OCI-LY1 (cell line): Measurements from ENCODE around the gene PCSK6.

ENCODE experiments used
- H2AFZ ChIP-seq: fragments of 200-600 bp; sonication (generic), shearing (Covaris generic); 2 replicates; pipeline ENCODE4 v1.6.0; 2014; ENCODE audit warnings: antibody characterized with exemption, mild to moderate bottlenecking, low read length
- H3F3A ChIP-seq: fragments of 200-600 bp; sonication (generic), shearing (Covaris generic); 2 replicates; pipeline ENCODE4 v1.6.0; 2014; ENCODE audit warnings: mild to moderate bottlenecking, antibody characterized with exemption, low read length, moderate library complexity; ENCODE audit not compliant: insufficient read depth
- H3K27ac ChIP-seq: fragments of 200-600 bp; sonication (generic); 2 replicates; pipeline ENCODE4 v1.5.1; 2014; ENCODE audit warnings: low read length, mixed run types, mild to moderate bottlenecking, low read depth; ENCODE audit not compliant: poor library complexity, severe bottlenecking
- H3K27me3 ChIP-seq: fragments of 200-600 bp; sonication (generic); 2 replicates; pipeline ENCODE4 v1.6.0; 2014; ENCODE audit warnings: antibody characterized with exemption, mild to moderate bottlenecking, low read length, moderate library complexity; ENCODE audit not compliant: insufficient read depth
- H3K36me3 ChIP-seq: fragments of 200-600 bp; sonication (generic); 2 replicates; pipeline ENCODE4 v1.6.1; 2014; ENCODE audit warnings: mild to moderate bottlenecking, antibody characterized with exemption, low read length, moderate library complexity, mixed read lengths; ENCODE audit not compliant: insufficient read depth
- H3K4me1 ChIP-seq: fragments of 200-600 bp; sonication (generic); 2 replicates; pipeline ENCODE4 v1.5.1; 2014; ENCODE audit warnings: mild to moderate bottlenecking, low read length, moderate library complexity; ENCODE audit not compliant: insufficient read depth, severe bottlenecking
- H3K4me2 ChIP-seq: fragments of 200-600 bp; sonication (generic), shearing (Covaris generic); 2 replicates; pipeline ENCODE4 v1.6.1; 2014; ENCODE audit warnings: low read length
- H3K4me3 ChIP-seq: fragments of 200-600 bp; sonication (generic); 2 replicates; pipeline ENCODE4 v1.5.1; 2014; ENCODE audit warnings: low read length, low read depth, mild to moderate bottlenecking, mixed read lengths; ENCODE audit not compliant: poor library complexity, severe bottlenecking
- H3K79me2 ChIP-seq: fragments of 200-600 bp; shearing (Covaris generic); 2 replicates; pipeline ENCODE4 v1.6.1; 2016; ENCODE audit warnings: mixed run types, low read length, mixed read lengths; ENCODE audit not compliant: insufficient read depth
- H3K9ac ChIP-seq: fragments of 200-600 bp; sonication (generic), shearing (Covaris generic); 2 replicates; pipeline ENCODE4 v1.6.1; 2014; ENCODE audit warnings: mild to moderate bottlenecking, low read length, mixed read lengths
- H3K9me2 ChIP-seq: fragments of 200-600 bp; sonication (generic), shearing (Covaris generic); 2 replicates; pipeline ENCODE4 v1.6.1; 2014; ENCODE audit warnings: low read depth, mild to moderate bottlenecking, low read length, mixed read lengths
- H3K9me3 ChIP-seq: fragments of 200-600 bp; shearing (Covaris generic); 2 replicates; pipeline ENCODE4 v1.6.1; 2014; ENCODE audit warnings: low read length, mixed read lengths
- H4K20me1 ChIP-seq: fragments of 200-600 bp; sonication (generic), shearing (Covaris generic); 2 replicates; pipeline ENCODE4 v1.6.0; 2016; ENCODE audit warnings: mild to moderate bottlenecking, low read length; ENCODE audit not compliant: insufficient read depth
- CTCF ChIP-seq: fragments of 200-600 bp; sonication (generic), shearing (Covaris generic); IDR thresholded peaks from 2 replicates; pipeline ENCODE4 v1.5.1; 2017; ENCODE audit warnings: mild to moderate bottlenecking, antibody characterized with exemption, low read length, moderate library complexity, mixed read lengths
- EZH2 ChIP-seq: fragments of 200-600 bp; sonication (generic), shearing (Covaris generic); IDR thresholded peaks from 2 replicates; pipeline ENCODE4 v1.8.0; 2017; ENCODE audit warnings: borderline replicate concordance, mixed run types, mild to moderate bottlenecking, antibody characterized with exemption, low read length, moderate library complexity, mixed read lengths

Gene PCSK6

GRCh38 chr15:101505610-101506337 lies 16.3 kb upstream of the PCSK6 start:
- no peaks in the 10 kb centered on the region for H3K4me1 ChIP-seq
- no peaks in the 10 kb centered on the region for H3K9me2 ChIP-seq
- H2AFZ ChIP-seq: no peak overlapping the region
- no peaks in the 10 kb centered on the region for H3F3A ChIP-seq
- TF ChIP-seq CTCF (no peak), EZH2 (no peak)
- no peak overlapping the region for H3K9ac ChIP-seq
- no peak overlapping the region for H3K4me3 ChIP-seq
- H3K9me3 ChIP-seq: no peaks in the 10 kb centered on the region
- H3K27ac ChIP-seq: no peak overlapping the region
- H3K27me3 ChIP-seq: no peaks in the 10 kb centered on the region
- H3K4me2 ChIP-seq: no peak overlapping the region
- no peaks in the 10 kb centered on the region for H3K36me3 ChIP-seq
- no peaks in the 10 kb centered on the region for H3K79me2 ChIP-seq
- no peaks in the 10 kb centered on the region for H4K20me1 ChIP-seq

GRCh38 chr15:101504866-101505609 lies 15.5 kb upstream of the PCSK6 start:
- Histone ChIP-seq H2AFZ (no peak overlapping the region), H3K9me3 (no peaks in the 10 kb centered on the region), H3K79me2 (no peaks in the 10 kb centered on the region), H3K9ac (no peak overlapping the region), H3K27me3 (0 out of 2 replicates have a peak, but pooled peaks cover under 1% of the 10 kb centered on the region), H3K36me3 (no peaks in the 10 kb centered on the region), H3K4me3 (no peak overlapping the region), H3K9me2 (no peaks in the 10 kb centered on the region), H3K4me2 (no peak overlapping the region), H3F3A (no peaks in the 10 kb centered on the region), H3K4me1 (no peaks in the 10 kb centered on the region), H3K27ac (no peak overlapping the region), H4K20me1 (no peaks in the 10 kb centered on the region)
- TF ChIP-seq CTCF: no peak
- TF ChIP-seq EZH2: no peak

GRCh38 chr15:101504373-101504772 lies 14.9 kb upstream of the PCSK6 start:
- Histone ChIP-seq H3K36me3 (no peaks in the 10 kb centered on the region), H3K4me1 (no peaks in the 10 kb centered on the region), H3K9me3 (no peaks in the 10 kb centered on the region), H3F3A (no peaks in the 10 kb centered on the region), H3K79me2 (no peaks in the 10 kb centered on the region), H3K9ac (no peak overlapping the region), H4K20me1 (no peaks in the 10 kb centered on the region), H3K4me2 (no peak overlapping the region), H3K9me2 (no peaks in the 10 kb centered on the region), H3K4me3 (no peak overlapping the region), H2AFZ (no peak overlapping the region), H3K27me3 (0 out of 2 replicates have a peak, but pooled peaks cover 3% of the 10 kb centered on the region), H3K27ac (no peak overlapping the region)
- TF ChIP-seq EZH2 (no peak), CTCF (no peak)
